HG03066 (cell line): ENCODE results near the gene EFHC1.
"Not testable (repeated sequence)": the region's sequence is repeated elsewhere in the genome, so short reads cannot be mapped to it uniquely, and the experiment has no call there.

Experiments
- ATAC-seq: cut with Tn5 transposase; IDR thresholded peaks from one replicate; pipeline ENCODE4 v1.9.1; 2021; ENCODE audit warnings: low read depth; ENCODE audit not compliant: unreplicated experiment

EFHC1 gene

GRCh38 chr6:52419809-52420667 lies at the start of gene EFHC1:
Gene EFHC1, plus strand, starts transcription at chr6:52420342. Its CDS starts 69 bp downstream, at chr6:52420411.
- ATAC-seq = peak; percentile 93

GRCh38 chr6:52371656-52372191 lies 48.4 kb upstream of the EFHC1 start:
- ATAC-seq = no peak

GRCh38 chr6:52373151-52373690 lies 46.9 kb upstream of the EFHC1 start:
- no peak for ATAC-seq

GRCh38 chr6:52374247-52374646 lies 45.9 kb upstream of the EFHC1 start:
- no peak for ATAC-seq

- ATAC-seq = no peak
Measured at GRCh38 chr6:52375780-52376556, 44.2 kb upstream of the EFHC1 start.

GRCh38 chr6:52376763-52377162 lies 43.4 kb upstream of the EFHC1 start:
- ATAC-seq = no peak

GRCh38 chr6:52377538-52378221 lies 42.5 kb upstream of the EFHC1 start:
- ATAC-seq = no peak

GRCh38 chr6:52381249-52381648 lies 38.9 kb upstream of the EFHC1 start:
- no peak for ATAC-seq

- no peak for ATAC-seq
Measured at GRCh38 chr6:52384145-52384766, 35.9 kb upstream of the EFHC1 start.

- ATAC-seq = no peak
Measured at GRCh38 chr6:52385074-52385473, 35.1 kb upstream of the EFHC1 start.

- ATAC-seq = not testable (repeated sequence)
Measured at GRCh38 chr6:52388119-52388518, 32.0 kb upstream of the EFHC1 start.

- ATAC-seq = no peak
Measured at GRCh38 chr6:52388790-52389189, 31.4 kb upstream of the EFHC1 start.

GRCh38 chr6:52389264-52389625 lies 30.9 kb upstream of the EFHC1 start:
- no peak for ATAC-seq

- ATAC-seq = peak; percentile 63
Measured at GRCh38 chr6:52389626-52390360, 30.3 kb upstream of the EFHC1 start.

- peak; percentile 47 for ATAC-seq
Measured at GRCh38 chr6:52390361-52390727, 29.8 kb upstream of the EFHC1 start.

- ATAC-seq = no peak
Measured at GRCh38 chr6:52391599-52391998, 28.5 kb upstream of the EFHC1 start.

- no peak for ATAC-seq
Measured at GRCh38 chr6:52392944-52393343, 27.2 kb upstream of the EFHC1 start.

GRCh38 chr6:52393780-52394179 lies 26.4 kb upstream of the EFHC1 start:
- no peak for ATAC-seq

- ATAC-seq = peak; percentile 43
Measured at GRCh38 chr6:52394251-52394666, 25.9 kb upstream of the EFHC1 start.

GRCh38 chr6:52395969-52396368 lies 24.2 kb upstream of the EFHC1 start:
- ATAC-seq = no peak
